ENCODE measurements around the gene EHD4. TPM values are rescaled to one million over a fixed set of nuclear protein-coding genes. Genes with fewer than 3 reads are reported as not detected.

The EHD4 gene
- total and polyA plus RNA-seq, 9 of the 15 experiments (the other 6 are each of a cell fraction or from before 2014, with no cell fraction given) = 0.89 to 10.3 (median 6.4) TPM

GRCh38 chr15:41862515-41863116, 109.7 kb downstream of the EHD4 start:
- DNase-seq (ENCODE audit: extremely low read depth in 1 of 4, low spot score in 3 of 4) = no peak

More at GRCh38 chr15:41862515-41863116, 109.7 kb downstream of the EHD4 start:
- FAIRE-seq = no peak
- H3K27me3 ChIP-seq (ENCODE audit: control insufficient read depth in 2 of 2, insufficient read depth in 2 of 2, low read length in 2 of 2) = peaks cover 49 to 92% of the 10 kb centered on the region in 2 experiments
- no peaks in the 10 kb centered on the region for H3K79me2 ChIP-seq (ENCODE audit: control insufficient read depth, insufficient read depth, low read length)
- TF ChIP-seq TRIM25 (IDR thresholded peaks at IDR 0.05; ENCODE audit: borderline replicate concordance) = no peak
- TF ChIP-seq MAX (CRISPR knock-in tag; IDR thresholded peaks at IDR 0.05) = no peak
- TF ChIP-seq SMAD4 (CRISPR knock-in tag; conservative IDR thresholded peaks at IDR 0.05) = no peak
- TF ChIP-seq LARP7 (IDR thresholded peaks at IDR 0.05) = no peak
- TF ChIP-seq STAT5A (IDR thresholded peaks at IDR 0.05; ENCODE audit: borderline replicate concordance, low read length) = no peak
- no peak for TF ChIP-seq ZNF239 (CRISPR knock-in tag; IDR thresholded peaks at IDR 0.05)
- 0 out of 2 replicates have a peak, but pooled peaks have one; percentile 16 for TF ChIP-seq NFIC (IDR thresholded peaks at IDR 0.05)
- ChIA-PET CTCF (ENCODE audit: low intra/inter-chr PET ratio) (interaction anchor here (0.6 kb wide), 1 partner anchor 200 kb away, joined by 3 read pairs; no protein-coding TSS in a partner anchor), POLR2A (interaction anchor here (0.7 to 1.1 kb wide), 2 partner anchors 10 to 16 kb away, joined by 3 read pairs; no protein-coding TSS in a partner anchor)
- no peak overlapping the region for H3K9ac ChIP-seq (ENCODE audit: insufficient read depth in 1 of 2, low read depth in 2 of 2, low read length in 2 of 2)
- no peaks in the 10 kb centered on the region; the same call in 1 of the 2 replicates for H3K9me3 ChIP-seq (replicated peaks; ENCODE audit: control insufficient read depth, insufficient read depth, low read depth, low read length)
- no peak overlapping the region for H3K27ac ChIP-seq (ENCODE audit: extremely low read depth, low read depth, low read length)
- peaks cover 10% of the 10 kb centered on the region for H4K20me1 ChIP-seq (replicated peaks; ENCODE audit: control insufficient read depth, insufficient read depth, low read length)
- no peak overlapping the region for H2AFZ ChIP-seq (ENCODE audit: low read depth, low read length)
- no peak for ATAC-seq
- 4% methylated on average over 18 of the region's 19 CpGs for WGBS (ENCODE audit: insufficient coverage, low coverage, missing lambda C conversion rate)
- H3K4me1 ChIP-seq (replicated peaks in 1 of 2; ENCODE audit: control insufficient read depth in 2 of 2, insufficient read depth in 2 of 2, low read length in 2 of 2) = peaks cover 0 to 44% of the 10 kb centered on the region in 2 experiments; a peak in 2 of 5 replicates
- in situ Hi-C loops (cut with MboI) (no loop called here), intact Hi-C loops (cut with micrococcal nuclease) (no loop called here)
- H3K4me2 ChIP-seq (ENCODE audit: insufficient read depth, low read length) = no peak overlapping the region
- no peaks in the 10 kb centered on the region for H3K9me1 ChIP-seq (ENCODE audit: control insufficient read depth, insufficient read depth, low read length)
- H3K36me3 ChIP-seq (ENCODE audit: control insufficient read depth, insufficient read depth, low read length) = no peaks in the 10 kb centered on the region
- BruUV-seq (replicated peaks) = no TSS peak
- no peak overlapping the region for H3K4me3 ChIP-seq

All from K562 (cell line).